ENCODE measurements around the gene COX6B2. TPM values are rescaled to one million over a fixed set of nuclear protein-coding genes. Genes with fewer than 3 reads are reported as not detected.

The COX6B2 gene
- total and polyA plus RNA-seq, 2 of the 8 experiments (the other 6 are each of a cell fraction or from before 2014, with no cell fraction given), result 4.9 to 6.4 TPM

GRCh38 chr19:55299991-55300390 is 54.5 kb downstream of the COX6B2 start:
- POLR2A ChIA-PET (ENCODE audit: partially characterized antibody), result interaction anchor here (0.7 to 3.8 kb wide), 4 partner anchors 12 to 100 kb away, joined by 3 to 32 read pairs (median 11); partner anchors contain the start of genes KMT5C and TMEM238
- Histone ChIP-seq H4K20me1 (replicated peaks in 1 of 2; ENCODE audit: control insufficient read depth in 1 of 2, insufficient read depth in 2 of 2, low read length in 2 of 2) (peaks cover 0 to 2% of the 10 kb centered on the region in 2 experiments), H3K56ac (replicated peaks; ENCODE audit: insufficient read length, low read depth, low read length) (no peak overlapping the region), H3K14ac (ENCODE audit: insufficient read length) (no peak overlapping the region), H3K9me3 (ENCODE audit: insufficient read depth in 2 of 2, low read depth in 1 of 2, low read length in 1 of 2) (no peaks in the 10 kb centered on the region), H3K27me3 (replicated peaks in 1 of 4; ENCODE audit: control insufficient read depth in 3 of 4, extremely low read depth in 1 of 4, insufficient read depth in 3 of 4, low read length in 3 of 4) (no peaks in the 10 kb centered on the region), H3K79me2 (ENCODE audit: control insufficient read depth in 1 of 2, insufficient read depth in 2 of 2, low read length in 2 of 2) (no peaks in the 10 kb centered on the region), H4K91ac (replicated peaks; ENCODE audit: insufficient read length, low read length) (no peak overlapping the region), H3K23me2 (ENCODE audit: low read depth, low read length) (peaks cover 2% of the 10 kb centered on the region; the same call in 1 of the 2 replicates), H4K5ac (ENCODE audit: insufficient read length, low read depth, low read length) (no peak overlapping the region), H2BK5ac (ENCODE audit: low read depth, low read length) (no peak overlapping the region), H2BK15ac (ENCODE audit: low read length) (no peak overlapping the region), H2BK20ac (ENCODE audit: low read length) (no peak overlapping the region), H3K79me1 (ENCODE audit: low read depth, low read length) (no peaks in the 10 kb centered on the region; the same call in 1 of the 2 replicates), H3K23ac (ENCODE audit: insufficient read length) (no peak overlapping the region), H2AK5ac (ENCODE audit: low read depth, low read length) (no peak overlapping the region), H3K4me1 (replicated peaks in 1 of 4; ENCODE audit: control insufficient read depth in 3 of 4, insufficient read depth in 4 of 4, low read length in 3 of 4) (peaks cover 0 to 8% (median 1%) of the 10 kb centered on the region in 4 experiments; a peak in 3 of 7 replicates), H3K4me3 (ENCODE audit: extremely low read depth in 1 of 4, insufficient read depth in 2 of 4, low read depth in 3 of 4, low read length in 4 of 4) (no peak overlapping the region), H3K4ac (replicated peaks; ENCODE audit: insufficient read length, low read depth, low read length) (no peak overlapping the region), H3K9ac (replicated peaks in 1 of 4; ENCODE audit: extremely low read depth in 1 of 4, low read depth in 3 of 4, low read length in 3 of 4) (peak overlapping the region in 1 of 4 experiments; percentile 29; a peak in 1 of 7 replicates), H2AFZ (ENCODE audit: low read length) (no peak overlapping the region), H3K4me2 (ENCODE audit: insufficient read depth in 1 of 2, low read depth in 2 of 2, low read length in 2 of 2) (no peak overlapping the region), H4K8ac (ENCODE audit: extremely low read depth, insufficient read depth, low read length) (no peak overlapping the region), H2BK120ac (replicated peaks; ENCODE audit: low read depth, low read length) (no peak overlapping the region), H3K36me3 (ENCODE audit: control insufficient read depth in 2 of 4, insufficient read depth in 4 of 4, low read length in 3 of 4) (peaks cover 14 to 36% (median 25%) of the 10 kb centered on the region in 4 experiments), H2BK12ac (ENCODE audit: low read depth, low read length) (no peak overlapping the region), H3K27ac (ENCODE audit: low read depth, low read length) (no peak overlapping the region), H3K18ac (ENCODE audit: extremely low read depth, low read length) (no peak overlapping the region)
- 90% methylated on average over 10 of the region's 10 CpGs; no CpG with 5 or more reads in 1 of the 2 experiments for WGBS, 2 experiments (ENCODE audit: extremely low coverage in 1 of 2, insufficient coverage in 1 of 2, insufficient read length in 1 of 2, insufficient replicate concordance in 2 of 2, low coverage in 1 of 2, low lambda C conversion rate in 2 of 2, missing lambda C conversion rate in 1 of 2)
- no peak for FAIRE-seq
- CTCF ChIA-PET (ENCODE audit: partially characterized antibody), result interaction anchor here (0.9 to 3.9 kb wide), 6 partner anchors 8 to 119 kb away, joined by 3 to 37 read pairs (median 20); partner anchors contain the start of gene TMEM238
- DNase-seq (ENCODE audit: low read depth in 1 of 2, low spot score in 2 of 2), result no peak
- TF ChIP-seq TEAD4 (IDR thresholded peaks at IDR 0.05; ENCODE audit: low read depth, low read length), result no peak
- no peak for TF ChIP-seq ATF2 (IDR thresholded peaks at IDR 0.05; ENCODE audit: low read length)
- no peak for TF ChIP-seq BRCA1 (IDR thresholded peaks at IDR 0.05; ENCODE audit: low read depth, low read length)
- no peak for TF ChIP-seq TAF7 (optimal IDR thresholded peaks at IDR 0.05; ENCODE audit: borderline replicate concordance, low read depth, low read length)

Data from H1 (cell line).